ENCODE results near the gene MRPL24.

MRPL24 gene

DNA sequence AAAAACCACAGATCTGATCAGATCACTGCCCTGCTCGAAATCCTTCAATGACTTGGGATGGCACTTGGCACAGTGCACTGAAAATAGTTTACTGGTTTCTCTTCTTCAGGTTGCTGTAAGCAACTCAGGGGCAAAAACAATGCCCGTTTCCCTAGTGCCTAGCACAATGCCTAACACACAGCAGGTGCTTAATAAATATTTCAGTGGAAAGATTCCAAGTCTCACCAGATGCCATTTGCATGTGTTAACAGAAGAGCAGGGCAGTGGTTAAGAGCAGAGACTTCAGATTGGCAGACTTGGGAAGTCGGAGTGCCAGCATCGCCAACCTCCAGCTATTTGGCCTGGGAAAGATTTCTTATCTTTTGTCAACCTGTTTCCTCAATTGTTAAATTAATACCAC is 23.5 kb downstream of the MRPL24 start:
- DNase-seq (ENCODE audit: low read depth, low spot score), result no peak
- H3K27ac ChIP-seq, result no peak overlapping the region

DNA sequence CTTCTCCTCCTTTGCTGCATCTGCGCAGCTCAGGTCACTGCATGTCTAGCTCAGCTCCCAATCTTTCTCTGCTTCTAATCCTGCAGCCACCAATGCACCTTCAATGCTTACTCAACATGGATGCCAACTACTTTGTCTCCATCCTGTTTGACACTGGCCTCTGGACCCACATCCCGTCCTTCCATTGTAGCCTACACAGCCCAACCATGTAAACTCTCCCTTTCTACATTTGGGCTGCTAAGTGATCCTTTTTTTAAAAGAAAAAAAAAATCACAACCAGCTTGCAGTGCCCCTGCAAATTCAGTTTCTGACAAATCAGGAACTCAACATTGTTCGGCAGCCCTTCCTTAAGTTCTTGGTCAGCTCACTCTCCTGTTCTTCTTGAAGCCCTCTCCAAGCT is 26.1 kb downstream of the MRPL24 start:
- DNase-seq (ENCODE audit: low read depth, low spot score), result no peak
- no peak overlapping the region for H3K27ac ChIP-seq

DNA sequence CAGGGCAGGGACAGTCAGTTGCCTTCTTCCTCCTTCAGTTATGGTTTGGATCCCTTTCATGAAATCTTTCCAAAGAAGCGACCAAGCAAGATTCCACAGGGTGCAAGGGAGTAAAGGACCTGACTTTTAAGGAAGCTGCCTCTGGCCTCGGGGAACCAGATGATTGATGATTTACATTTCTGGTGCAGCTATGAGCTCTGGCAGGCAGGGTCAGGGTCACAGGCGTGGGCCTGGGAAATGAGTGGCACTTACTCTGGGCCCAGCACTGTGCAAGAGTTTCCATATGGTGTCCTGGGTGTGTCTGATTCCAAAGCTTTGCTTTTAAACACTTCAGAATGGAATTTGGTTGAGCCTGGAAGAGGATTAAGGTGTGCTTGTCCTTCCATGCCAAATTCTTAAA is 28.3 kb downstream of the MRPL24 start:
- H3K27ac ChIP-seq, result no peak overlapping the region
- no peak for DNase-seq (ENCODE audit: low read depth, low spot score)

DNA sequence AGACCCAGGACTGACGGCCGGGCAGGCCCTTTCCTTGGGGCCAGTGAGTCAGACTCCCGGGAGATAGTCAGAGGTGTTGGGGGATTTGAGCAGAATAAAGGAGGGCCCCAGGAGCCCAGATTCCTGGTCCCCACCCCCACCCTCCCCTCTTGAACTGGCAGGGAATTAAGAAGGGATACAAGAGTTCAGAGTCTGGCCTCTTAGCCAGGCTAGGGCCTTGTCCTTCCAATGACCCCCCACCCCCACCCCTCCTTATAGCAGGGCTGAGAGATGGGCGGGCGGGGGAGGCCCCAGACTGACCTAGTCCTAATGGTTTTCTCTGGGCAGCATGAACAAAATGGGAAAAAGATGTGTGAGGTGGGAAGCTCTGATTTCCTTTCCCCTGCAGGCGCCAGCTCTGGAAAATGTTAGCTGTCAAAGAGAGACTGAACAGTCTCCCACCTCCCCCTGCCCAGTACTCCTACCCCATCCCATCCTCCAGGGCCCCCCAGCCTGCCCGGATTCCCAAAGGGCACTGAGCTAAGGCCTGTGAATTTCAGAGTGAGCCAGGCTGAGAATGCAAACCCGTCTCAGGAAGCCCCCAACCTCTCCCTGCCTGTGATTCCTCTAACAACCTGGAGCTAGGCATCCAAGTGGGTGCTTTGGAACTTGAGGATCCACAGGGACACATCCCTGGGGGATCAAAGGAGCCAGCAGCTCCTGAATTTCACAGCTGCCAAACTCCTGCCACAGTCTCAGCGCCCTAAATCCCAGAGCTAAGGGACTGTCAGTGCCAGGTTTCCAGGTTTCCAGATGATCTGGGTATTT is 29.7 kb downstream of the MRPL24 start:
- no peak overlapping the region for H3K27ac ChIP-seq

DNA sequence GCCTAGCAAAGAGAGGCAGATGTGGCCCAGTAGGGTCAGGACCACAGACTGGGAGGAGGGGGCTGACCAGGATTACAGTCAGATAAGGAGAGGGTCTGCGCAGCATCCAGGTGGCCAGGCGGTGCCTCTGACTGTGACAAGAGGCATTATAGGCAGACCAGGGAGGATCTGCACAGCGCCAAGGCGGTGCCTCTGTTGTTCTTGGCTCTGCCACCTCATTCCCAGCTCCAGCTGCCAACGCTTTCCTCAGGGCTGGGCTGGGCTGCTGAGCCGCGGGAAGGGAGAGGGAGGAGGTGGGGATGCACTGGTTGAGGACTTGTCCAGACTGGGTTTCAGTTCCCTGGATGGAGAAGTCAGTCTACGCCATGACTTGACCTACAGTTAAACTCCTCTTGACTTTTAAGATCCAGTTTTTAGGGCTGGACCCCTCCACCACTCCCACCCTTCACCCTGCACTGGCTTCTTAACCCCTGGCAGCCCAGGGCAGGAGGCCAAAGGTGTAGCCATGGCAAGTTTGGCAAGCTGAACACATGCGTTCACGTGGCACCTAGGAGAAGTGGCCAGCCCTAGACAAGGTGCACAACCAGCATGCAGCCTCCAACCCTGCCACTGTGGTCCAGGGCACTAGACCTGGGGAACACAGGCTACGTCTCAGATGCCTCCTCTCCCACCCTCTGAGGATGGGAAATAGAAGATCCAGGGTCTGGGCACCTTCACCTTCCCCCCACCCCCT is 31.0 kb downstream of the MRPL24 start:
- no peak overlapping the region for H3K27ac ChIP-seq
- no peak for DNase-seq (ENCODE audit: low read depth, low spot score)

More for the DNA sequence above, 29.7 kb downstream of the MRPL24 start:
- no peak for DNase-seq (ENCODE audit: low read depth, low spot score)

DNA sequence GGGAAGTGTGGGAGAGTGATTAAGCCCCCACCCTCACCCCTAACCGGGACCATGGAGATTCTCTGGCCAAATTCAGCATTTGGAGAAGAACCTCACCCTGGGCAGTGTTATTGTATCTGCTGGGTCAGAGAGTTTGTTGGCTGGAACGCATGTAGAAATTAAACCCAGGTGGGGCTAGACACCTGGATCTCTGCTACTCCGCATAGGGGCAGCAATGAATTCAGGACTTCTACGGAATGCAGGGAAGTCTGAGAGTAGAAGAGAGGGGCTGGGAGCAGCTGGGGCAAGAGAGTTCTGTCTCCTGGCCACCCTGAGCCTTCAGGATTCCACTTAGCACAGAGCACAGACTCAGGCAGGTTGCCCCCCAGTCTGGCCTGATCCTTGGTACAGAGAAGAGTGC is 31.9 kb downstream of the MRPL24 start:
- no peak overlapping the region for H3K27ac ChIP-seq

DNA sequence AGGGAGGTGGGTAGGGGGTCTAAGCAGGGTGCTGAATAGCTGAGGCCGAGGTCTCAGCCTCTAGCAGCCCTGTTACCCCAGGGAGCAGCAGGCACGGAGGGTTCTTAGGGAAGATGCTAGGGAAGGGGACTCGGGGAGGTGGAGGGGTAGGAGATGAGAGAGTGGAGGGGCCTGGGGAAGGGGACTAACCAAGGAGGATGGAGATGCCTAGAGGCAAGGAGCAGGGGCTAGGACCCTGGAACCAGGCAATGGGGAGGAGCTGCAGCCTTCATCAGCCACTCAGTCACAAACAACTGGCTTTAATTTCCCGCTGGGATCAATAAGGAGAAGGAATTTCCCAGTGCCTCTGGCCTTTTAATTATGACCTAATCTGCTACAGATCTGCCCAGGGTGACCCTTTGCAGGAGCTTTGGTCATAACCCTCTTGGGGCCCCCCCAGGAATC is 32.6 kb downstream of the MRPL24 start:
- DNase-seq (ENCODE audit: low read depth, low spot score), result no peak
- H3K27ac ChIP-seq, result no peak overlapping the region

More for the DNA sequence above, 31.9 kb downstream of the MRPL24 start:
- DNase-seq (ENCODE audit: low read depth, low spot score), result no peak

DNA sequence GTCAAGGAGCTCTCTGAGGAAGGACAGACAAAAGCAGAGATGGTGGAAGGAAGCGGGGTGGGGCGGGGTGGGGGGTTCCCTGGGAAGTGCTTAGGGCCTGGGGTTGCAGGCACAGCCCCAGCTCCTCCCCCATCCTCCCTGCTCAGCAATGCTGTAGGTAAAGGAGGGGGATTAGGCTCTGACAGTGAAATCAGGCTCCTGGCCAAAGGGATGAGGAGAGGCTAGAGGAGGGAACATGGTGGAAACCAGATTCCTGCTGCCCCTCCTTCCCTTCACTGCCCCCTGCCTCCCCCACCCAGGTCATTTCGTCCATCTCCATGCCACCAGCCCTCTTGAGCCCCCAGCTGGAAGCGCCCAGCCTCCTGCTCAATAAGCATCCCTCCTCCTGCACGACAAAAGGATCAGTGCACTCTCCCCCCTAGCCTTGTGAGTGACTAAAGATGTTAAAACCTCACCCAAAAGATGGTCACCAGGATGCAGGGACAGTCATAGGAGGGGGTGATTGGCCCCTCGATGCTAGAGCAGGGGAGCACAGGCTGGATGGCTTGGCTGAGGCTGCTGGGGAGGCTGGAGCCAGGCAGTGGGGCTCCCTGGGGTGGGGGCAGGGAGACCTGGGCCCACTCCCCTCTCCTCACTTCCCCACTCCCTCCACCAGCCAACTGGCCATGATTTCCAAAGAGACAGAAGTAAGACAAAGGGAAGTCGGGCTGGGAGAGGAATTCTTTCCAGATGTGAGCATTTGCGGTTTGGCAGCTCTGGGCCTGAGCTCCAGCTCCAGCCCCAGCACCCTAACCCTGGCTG is 33.3 kb downstream of the MRPL24 start:
- no peak for DNase-seq (ENCODE audit: low read depth, low spot score)
- H3K27ac ChIP-seq, result no peak overlapping the region

DNA sequence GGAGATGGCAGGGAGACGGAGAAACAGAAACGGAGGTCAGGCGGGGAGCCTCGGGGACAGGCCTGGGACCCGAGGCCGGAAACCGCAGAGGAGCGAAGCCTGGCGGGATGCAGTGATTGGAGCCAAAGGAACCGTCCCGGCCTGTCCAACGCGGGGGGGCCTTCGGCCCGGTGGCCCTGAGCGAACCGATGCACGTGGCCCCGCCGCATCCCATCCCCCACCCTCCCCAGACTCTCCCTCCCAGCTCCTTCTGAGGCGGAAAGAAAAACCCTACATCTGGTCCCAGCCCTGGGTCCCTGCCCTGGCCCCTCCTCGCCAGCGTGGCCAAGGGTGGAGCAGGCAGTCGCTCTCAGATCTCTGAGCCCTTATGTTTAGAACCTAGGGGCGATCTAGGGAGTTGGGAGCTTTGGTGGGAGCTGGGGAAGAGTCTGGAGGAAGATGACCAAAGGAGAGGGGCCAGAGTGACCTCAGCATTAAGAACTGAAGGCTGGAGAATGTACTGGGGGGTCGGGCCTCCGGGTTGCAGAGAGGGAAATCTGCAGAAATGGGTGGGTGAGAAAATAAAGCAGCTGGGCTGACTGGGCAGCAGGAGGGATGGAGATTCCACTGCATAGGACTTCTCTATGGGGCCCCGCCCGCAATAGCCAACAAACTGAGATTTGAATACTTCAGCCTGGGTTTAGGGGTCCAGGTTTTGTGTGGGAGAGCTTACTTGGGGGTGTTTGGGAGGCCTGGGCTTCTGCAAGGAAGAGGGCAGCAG is 34.1 kb downstream of the MRPL24 start:
- DNase-seq (ENCODE audit: low read depth, low spot score), result no peak
- no peak overlapping the region for H3K27ac ChIP-seq

DNA sequence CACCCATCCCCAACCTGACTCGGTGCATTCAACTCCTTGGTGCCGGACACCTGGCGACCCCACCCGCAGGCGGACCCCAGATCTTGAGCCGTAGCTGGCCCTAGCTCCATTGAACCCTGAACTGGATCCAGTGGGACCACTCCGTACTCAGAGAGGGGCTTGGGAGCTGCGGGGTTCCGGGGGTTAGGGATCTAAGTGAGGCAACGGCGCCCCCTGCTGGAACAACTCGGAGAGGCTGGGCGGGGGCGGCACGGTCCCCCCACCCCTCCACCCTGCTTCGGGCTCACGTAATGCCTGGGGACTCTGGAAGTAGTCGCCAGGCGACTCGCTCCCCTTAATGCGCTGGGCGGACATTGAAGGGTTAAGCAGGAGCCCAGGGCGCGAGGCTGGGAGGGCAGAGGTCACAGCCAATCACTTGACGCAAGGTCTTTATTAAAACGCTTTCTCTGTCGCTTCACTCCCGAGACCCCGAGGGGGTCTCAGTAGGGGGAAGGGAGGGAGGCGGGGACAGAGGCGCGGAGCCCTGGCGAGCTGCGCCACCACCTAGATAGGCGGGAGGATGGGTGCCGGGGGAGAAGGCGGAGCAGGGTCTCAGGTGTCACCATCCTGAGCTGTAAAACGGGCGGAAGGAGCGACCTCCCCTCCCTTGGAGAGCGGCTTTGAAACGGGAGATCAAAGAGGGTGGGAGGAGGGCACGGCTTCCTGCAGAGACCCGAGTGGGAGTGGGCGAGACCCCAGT is 34.8 kb downstream of the MRPL24 start:
- no peak for DNase-seq (ENCODE audit: low read depth, low spot score)
- no peak overlapping the region for H3K27ac ChIP-seq

DNA sequence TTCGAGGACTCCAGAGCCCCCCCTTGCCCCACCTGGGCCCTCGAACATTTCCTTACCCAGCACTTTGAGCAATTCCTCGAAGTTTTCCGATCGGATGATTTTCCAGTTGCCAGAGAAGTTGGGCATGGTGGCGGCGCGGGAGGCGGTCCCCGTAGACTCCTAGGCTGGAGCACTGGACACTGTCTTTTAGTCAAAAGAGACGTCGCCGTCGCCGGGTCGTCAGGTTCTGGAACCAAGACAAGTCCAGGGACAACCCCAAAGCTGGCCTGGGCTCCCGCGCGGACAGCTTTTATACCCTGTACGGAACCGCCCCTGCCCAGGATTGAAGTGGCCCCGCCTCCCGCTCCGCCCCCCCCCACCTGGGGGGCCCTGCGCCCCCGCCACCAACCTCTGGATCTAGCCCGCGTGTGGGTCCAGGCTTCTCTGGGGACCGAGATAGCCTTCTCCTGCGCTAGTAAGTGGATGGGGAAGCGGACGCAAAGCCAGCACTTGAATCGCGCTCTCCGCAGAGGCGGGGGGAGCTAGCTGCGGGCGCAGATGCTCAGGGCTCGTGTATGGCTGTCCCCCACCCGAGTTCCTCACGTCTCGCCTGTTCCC is 35.5 kb downstream of the MRPL24 start, which contains the start of gene CRABP2:
Gene CRABP2 (minus strand): TSS at position 263 of the 597 bp plus-strand sequence. CDS start 137 bp downstream, at position 126.
- no peak within 1 kb of the TSS for H3K27ac ChIP-seq
- no peak for DNase-seq (ENCODE audit: low read depth, low spot score)

DNA sequence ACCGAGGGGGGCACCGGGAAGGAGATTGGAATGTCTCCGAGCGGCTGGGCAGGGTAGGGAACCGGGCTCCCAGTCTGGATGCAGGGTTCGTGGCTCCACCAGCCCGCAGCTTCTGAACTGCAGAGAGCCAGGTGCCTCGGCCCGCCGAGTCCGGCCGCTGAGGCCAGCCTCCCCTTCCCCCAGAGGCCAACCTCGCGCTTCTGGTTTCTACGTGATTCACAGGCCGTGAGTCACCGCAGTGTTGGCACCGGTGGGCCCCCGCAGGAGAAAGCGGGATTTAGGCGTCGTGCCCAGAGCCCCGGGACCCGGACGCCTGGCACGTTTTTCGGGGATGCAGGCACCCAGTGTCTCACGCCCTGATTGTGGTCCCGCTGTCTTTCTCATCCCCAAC is 36.0 kb downstream of the MRPL24 start:
- no peak overlapping the region for H3K27ac ChIP-seq
- DNase-seq (ENCODE audit: low read depth, low spot score), result no peak

DNA sequence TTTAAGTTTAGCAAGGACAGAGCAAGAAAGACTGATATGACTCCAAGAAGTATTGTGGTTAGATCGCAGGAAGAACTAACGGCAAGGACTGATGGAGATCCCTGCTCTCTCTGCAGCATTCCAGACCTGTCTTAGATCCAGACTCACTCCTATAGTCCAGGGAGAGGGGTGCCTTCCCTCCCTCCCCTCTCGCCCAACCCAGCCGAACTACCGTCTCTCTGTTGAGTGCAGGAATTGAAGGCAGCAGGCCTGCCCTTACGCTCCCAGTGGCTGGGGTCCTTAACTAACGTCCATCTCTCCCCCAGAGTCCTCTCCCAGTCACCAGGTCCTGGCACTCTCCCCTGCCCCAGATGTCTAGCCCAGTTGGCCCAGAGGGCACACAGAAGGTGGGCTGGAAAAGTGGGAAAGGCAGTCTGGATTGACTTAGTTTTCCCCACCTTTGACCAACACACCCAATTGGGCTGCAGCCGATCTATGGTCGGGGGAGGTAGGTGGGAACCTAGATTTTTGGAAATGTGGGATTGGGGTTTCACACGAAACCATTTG is 36.6 kb downstream of the MRPL24 start:
- H3K27ac ChIP-seq, result no peak overlapping the region
- DNase-seq (ENCODE audit: low read depth, low spot score), result no peak

DNA sequence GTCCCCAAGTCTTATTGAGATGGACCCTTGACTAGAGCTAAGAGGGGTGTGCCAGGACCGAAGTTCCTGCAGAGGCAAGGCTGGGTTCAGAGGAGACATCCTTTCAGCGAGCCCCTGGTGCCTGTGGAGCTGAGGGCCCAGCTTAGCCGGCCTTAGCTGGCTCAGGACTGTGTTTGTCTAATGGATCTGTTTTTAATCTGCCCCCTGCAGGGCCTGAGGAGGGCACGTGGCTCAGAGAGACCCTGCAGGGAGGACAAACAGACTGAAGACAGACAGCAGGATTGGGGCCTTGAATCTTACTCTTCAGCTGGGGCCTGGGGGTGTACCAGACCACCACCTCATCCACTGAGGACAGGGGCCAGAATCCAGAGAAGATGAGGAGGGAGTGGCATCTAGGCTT is 37.1 kb downstream of the MRPL24 start:
- DNase-seq (ENCODE audit: low read depth, low spot score), result no peak
- no peak overlapping the region for H3K27ac ChIP-seq

DNA sequence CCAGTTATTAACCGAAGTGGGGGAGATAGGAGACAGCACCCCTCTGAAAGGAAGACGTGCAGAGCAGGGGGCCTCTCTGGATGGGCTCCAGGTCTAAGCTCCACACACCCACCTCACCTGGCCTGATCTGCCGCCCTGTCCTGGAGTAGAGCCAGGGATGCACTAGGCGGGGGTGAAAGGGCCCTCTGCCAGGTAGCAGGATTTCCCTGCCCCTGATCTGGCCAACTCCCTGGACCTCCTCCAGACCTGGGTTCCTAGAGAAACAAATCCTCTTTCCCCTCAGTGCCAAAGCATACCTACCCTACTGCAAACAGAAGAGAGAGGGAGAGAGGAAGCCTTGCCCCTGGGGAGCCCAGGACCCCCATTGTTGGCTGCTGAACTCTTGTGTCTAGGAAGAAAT is 37.6 kb downstream of the MRPL24 start:
- DNase-seq (ENCODE audit: low read depth, low spot score), result no peak
- H3K27ac ChIP-seq, result no peak overlapping the region

DNA sequence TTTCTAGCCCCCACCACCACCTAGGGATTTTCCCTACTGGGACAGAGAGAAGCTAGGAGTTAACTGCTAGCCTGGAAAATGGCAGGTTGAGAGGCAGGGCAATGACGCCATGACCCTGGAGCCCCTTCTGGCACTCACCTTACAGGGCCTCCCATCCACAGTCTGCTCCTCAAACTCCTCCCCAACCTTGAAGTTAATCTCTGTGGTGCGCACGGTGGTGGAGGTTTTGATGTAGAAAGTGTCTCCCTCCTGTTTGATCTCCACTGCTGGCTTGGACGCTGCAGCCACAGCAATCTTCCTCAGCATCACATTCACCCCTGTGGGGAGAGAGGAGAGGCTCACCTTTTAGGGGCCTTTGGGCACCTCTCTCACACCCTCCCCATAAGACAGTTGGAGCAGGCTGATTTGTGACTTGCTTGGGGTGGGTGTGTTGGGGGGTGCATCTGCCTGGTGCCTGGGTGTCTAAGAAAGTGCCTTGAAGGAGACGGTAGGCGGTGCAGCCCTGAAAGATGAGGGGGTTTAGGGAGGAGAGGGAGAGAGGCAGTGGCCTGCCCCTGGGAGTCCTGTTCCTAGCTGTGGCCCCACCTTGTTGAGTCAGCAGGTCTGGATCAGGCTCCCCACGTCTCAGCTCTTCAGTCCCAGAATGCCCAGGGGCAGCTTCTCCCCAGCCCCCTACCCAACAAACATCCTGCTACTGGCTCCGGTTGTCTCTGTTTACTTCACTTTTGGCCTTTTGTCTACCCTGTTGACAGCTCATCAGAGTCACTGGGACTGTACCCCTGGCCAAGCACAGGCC is 40.0 kb downstream of the MRPL24 start:
- H3K27ac ChIP-seq, result no peak overlapping the region

DNA sequence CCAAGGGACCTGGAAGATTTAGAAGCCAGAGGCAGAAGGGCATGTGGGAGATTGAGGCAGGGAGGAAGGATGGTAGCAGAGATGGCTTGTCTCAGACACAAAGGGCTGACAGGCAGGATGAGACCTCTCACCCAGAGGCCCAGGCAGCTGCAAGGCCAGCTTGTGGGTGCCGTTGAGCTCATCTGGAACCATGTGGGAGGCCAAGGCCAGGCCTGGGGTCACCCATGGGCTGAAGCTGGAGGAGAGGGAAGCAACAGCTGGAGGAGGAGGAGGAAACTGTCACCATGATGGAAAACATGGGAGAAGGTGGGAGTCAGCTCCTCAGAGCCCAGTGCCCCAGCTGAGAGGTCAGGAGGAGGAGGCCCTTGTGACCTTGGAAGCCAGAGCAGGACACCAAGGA is 41.9 kb downstream of the MRPL24 start:
- DNase-seq (ENCODE audit: low read depth, low spot score), result no peak
- no peak overlapping the region for H3K27ac ChIP-seq

More for the DNA sequence above, 40.0 kb downstream of the MRPL24 start:
- DNase-seq (ENCODE audit: low read depth, low spot score), result no peak

DNA sequence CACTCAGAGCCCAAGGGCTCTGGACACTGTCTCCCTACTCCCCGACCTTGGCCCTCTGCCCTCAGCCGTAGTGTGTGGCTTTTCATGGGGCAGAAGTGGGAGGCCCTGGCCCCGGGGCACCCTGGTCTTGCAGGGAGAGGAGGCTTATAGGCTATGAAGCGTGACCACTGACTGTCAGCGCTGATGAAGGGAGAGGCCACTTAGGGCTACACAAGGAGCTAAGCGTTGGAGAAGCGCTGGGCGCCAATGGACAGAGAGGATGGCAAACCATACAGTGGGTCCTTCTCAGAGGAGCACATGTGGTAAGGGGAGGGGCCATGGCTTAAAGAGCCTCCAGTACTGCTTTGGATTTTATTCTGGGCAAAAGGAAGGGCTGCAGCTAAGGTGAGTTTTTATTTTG is 43.4 kb downstream of the MRPL24 start:
- no peak overlapping the region for H3K27ac ChIP-seq
- DNase-seq (ENCODE audit: low read depth, low spot score), result no peak
